ENCODE data around the gene RIC1. TPM values are rescaled to one million over a fixed set of nuclear protein-coding genes. Genes with fewer than 3 reads are reported as not detected.

The RIC1 gene
- total and polyA plus RNA-seq, 9 of the 15 experiments (the other 6 are each of a cell fraction or from before 2014, with no cell fraction given): 3.2 to 25.8 (median 15.0) TPM

DNA sequence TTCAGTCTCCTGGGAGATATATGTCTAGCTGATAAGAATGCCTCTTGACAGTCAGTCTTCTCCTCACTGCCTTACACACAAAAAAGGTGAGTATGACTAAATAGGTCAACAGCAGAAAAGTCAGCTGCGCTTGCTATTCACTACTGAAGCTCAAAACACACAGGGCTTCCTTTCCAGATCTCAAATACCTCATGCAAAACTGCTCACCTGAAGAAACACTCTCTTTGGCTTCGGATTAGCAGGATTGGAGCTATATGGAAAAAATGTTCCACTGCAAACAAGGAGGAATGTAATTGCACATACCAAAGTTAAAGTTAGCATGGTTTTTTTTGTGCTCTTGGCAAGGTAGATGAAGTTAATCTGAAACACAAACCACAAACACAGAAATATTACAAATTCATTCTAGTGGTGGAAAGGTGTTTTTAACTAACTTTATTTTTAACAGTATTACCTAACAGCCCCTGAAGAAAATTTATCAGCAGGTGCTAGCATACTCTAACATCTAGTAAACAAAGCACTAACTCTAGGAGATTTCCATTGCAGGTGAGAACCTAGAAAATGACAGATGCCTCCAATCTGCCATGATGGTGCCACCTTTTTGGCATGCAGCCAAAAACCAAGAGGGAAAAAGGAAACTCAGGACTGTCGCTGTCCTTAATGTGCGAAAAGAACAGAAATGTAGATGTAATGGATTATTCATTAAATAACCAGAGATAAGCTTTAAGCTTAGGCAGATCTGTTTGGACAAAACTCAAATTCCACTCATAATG lies 172.2 kb downstream of the RIC1 start:
- H3K9me3 ChIP-seq (replicated peaks; ENCODE audit: control insufficient read depth, insufficient read depth, low read depth, low read length): no peaks in the 10 kb centered on the region
- CTCF ChIA-PET (ENCODE audit: low intra/inter-chr PET ratio): no interaction called here
- no peak for DNase-seq (ENCODE audit: extremely low read depth in 1 of 4, low spot score in 3 of 4)
- no peaks in the 10 kb centered on the region for H3K4me1 ChIP-seq (replicated peaks in 1 of 2; ENCODE audit: control insufficient read depth in 2 of 2, insufficient read depth in 2 of 2, low read length in 2 of 2)
- peaks cover 53% of the 10 kb centered on the region; the same call in 2 of the 3 replicates for H3K36me3 ChIP-seq (ENCODE audit: control insufficient read depth, insufficient read depth, low read length)
- no peak overlapping the region for H3K4me2 ChIP-seq (ENCODE audit: insufficient read depth, low read length)
- 85% methylated on average over 4 of the region's 4 CpGs for WGBS (ENCODE audit: insufficient coverage, low coverage, missing lambda C conversion rate)
- no peak overlapping the region for H3K27ac ChIP-seq (ENCODE audit: extremely low read depth, low read depth, low read length)
- POLR2A ChIA-PET: interaction anchor here (0.6 kb wide), 1 partner anchor 87 kb away, joined by 3 read pairs; no protein-coding TSS in a partner anchor
- H3K9me1 ChIP-seq (ENCODE audit: control insufficient read depth, insufficient read depth, low read length): no peaks in the 10 kb centered on the region
- BruUV-seq (replicated peaks): no TSS peak
- H2AFZ ChIP-seq (ENCODE audit: low read depth, low read length): no peak overlapping the region
- in situ Hi-C loops (cut with MboI): no loop called here
- no peaks in the 10 kb centered on the region for H3K27me3 ChIP-seq (ENCODE audit: control insufficient read depth in 2 of 2, insufficient read depth in 2 of 2, low read length in 2 of 2)
- H3K4me3 ChIP-seq: no peak overlapping the region
- H4K20me1 ChIP-seq (replicated peaks; ENCODE audit: control insufficient read depth, insufficient read depth, low read length): no peaks in the 10 kb centered on the region
- no peak for ATAC-seq
- FAIRE-seq: no peak
- intact Hi-C loops (cut with micrococcal nuclease): no loop called here
- no peaks in the 10 kb centered on the region for H3K79me2 ChIP-seq (ENCODE audit: control insufficient read depth, insufficient read depth, low read length)
- TF ChIP-seq SMAD1 (IDR thresholded peaks at IDR 0.05; ENCODE audit: low read depth, low read length, partially characterized antibody): peak; percentile 34
- TF ChIP-seq NFIC (IDR thresholded peaks at IDR 0.05): peak; percentile 98
- no peak for TF ChIP-seq ZNF23 (CRISPR knock-in tag; IDR thresholded peaks at IDR 0.05)
- TF ChIP-seq NFIX (CRISPR knock-in tag; IDR thresholded peaks at IDR 0.05; ENCODE audit: low read depth): peak; percentile 93
- no peak overlapping the region for H3K9ac ChIP-seq (ENCODE audit: insufficient read depth in 1 of 2, low read depth in 2 of 2, low read length in 2 of 2)

DNA sequence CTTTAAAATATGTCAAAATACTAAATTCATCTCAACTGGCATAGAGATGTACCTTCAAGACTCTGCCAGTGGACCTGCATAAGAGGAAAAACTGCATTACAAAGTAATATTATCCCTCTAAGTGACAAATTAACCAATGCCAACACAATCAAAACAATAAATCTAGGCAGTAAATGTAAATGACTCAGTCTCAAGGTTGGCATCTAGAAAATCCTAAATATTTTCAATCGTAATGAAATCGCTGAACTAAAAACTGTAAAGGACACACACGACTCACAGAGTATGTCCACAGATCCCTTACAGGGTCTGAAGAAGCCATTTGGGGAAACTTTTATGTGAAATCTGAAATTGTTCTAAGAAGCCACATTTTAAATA lies 172.8 kb downstream of the RIC1 start:
- Histone ChIP-seq H3K27ac (ENCODE audit: extremely low read depth, low read depth, low read length) (no peak overlapping the region), H3K27me3 (ENCODE audit: control insufficient read depth in 2 of 2, insufficient read depth in 2 of 2, low read length in 2 of 2) (no peaks in the 10 kb centered on the region), H2AFZ (ENCODE audit: low read depth, low read length) (no peak overlapping the region), H3K9me1 (ENCODE audit: control insufficient read depth, insufficient read depth, low read length) (no peaks in the 10 kb centered on the region), H3K9ac (ENCODE audit: insufficient read depth in 1 of 2, low read depth in 2 of 2, low read length in 2 of 2) (no peak overlapping the region), H4K20me1 (replicated peaks; ENCODE audit: control insufficient read depth, insufficient read depth, low read length) (no peaks in the 10 kb centered on the region), H3K4me1 (replicated peaks in 1 of 2; ENCODE audit: control insufficient read depth in 2 of 2, insufficient read depth in 2 of 2, low read length in 2 of 2) (no peaks in the 10 kb centered on the region), H3K79me2 (ENCODE audit: control insufficient read depth, insufficient read depth, low read length) (no peaks in the 10 kb centered on the region), H3K4me3 (no peak overlapping the region), H3K4me2 (ENCODE audit: insufficient read depth, low read length) (no peak overlapping the region), H3K36me3 (ENCODE audit: control insufficient read depth, insufficient read depth, low read length) (peaks cover 49% of the 10 kb centered on the region; the same call in 2 of the 3 replicates), H3K9me3 (replicated peaks; ENCODE audit: control insufficient read depth, insufficient read depth, low read depth, low read length) (no peaks in the 10 kb centered on the region)
- WGBS (ENCODE audit: insufficient coverage, low coverage, missing lambda C conversion rate): 79% methylated on average over 3 of the region's 3 CpGs
- BruUV-seq (replicated peaks): no TSS peak
- ChIA-PET POLR2A (no interaction called here), CTCF (ENCODE audit: low intra/inter-chr PET ratio) (no interaction called here)
- intact Hi-C loops (cut with micrococcal nuclease): no loop called here
- ATAC-seq (no peak), DNase-seq (ENCODE audit: extremely low read depth in 1 of 4, low spot score in 3 of 4) (no peak), FAIRE-seq (no peak)
- in situ Hi-C loops (cut with MboI): no loop called here
- TF ChIP-seq ETV5 (CRISPR knock-in tag; IDR thresholded peaks at IDR 0.05; ENCODE audit: low read depth) (no peak), EZH2 (IDR thresholded peaks at IDR 0.05; ENCODE audit: borderline replicate concordance, low read depth, low read length) (no peak), ZKSCAN1 (IDR thresholded peaks at IDR 0.05; ENCODE audit: low read depth, low read length) (no peak), TRIM24 (IDR thresholded peaks at IDR 0.05) (no peak), FOS (IDR thresholded peaks at IDR 0.05; ENCODE audit: extremely low read depth, insufficient read length) (no peak), POLR3A (IDR thresholded peaks at IDR 0.05; ENCODE audit: borderline replicate concordance, extremely low read depth, insufficient read depth, insufficient read length) (no peak), ILK (tag; IDR thresholded peaks at IDR 0.05; ENCODE audit: borderline replicate concordance, low read depth) (no peak), MCM3 (IDR thresholded peaks at IDR 0.05) (no peak), EHMT2 (IDR thresholded peaks at IDR 0.05) (no peak), BCL6 (CRISPR knock-in tag; IDR thresholded peaks at IDR 0.05) (no peak)
- TF ChIP-seq, protein P1, sequence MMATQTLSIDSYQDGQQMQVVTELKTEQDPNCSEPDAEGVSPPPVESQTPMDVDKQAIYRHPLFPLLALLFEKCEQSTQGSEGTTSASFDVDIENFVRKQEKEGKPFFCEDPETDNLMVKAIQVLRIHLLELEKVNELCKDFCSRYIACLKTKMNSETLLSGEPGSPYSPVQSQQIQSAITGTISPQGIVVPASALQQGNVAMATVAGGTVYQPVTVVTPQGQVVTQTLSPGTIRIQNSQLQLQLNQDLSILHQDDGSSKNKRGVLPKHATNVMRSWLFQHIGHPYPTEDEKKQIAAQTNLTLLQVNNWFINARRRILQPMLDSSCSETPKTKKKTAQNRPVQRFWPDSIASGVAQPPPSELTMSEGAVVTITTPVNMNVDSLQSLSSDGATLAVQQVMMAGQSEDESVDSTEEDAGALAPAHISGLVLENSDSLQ (IDR thresholded peaks at IDR 0.05): no peak
- TF ChIP-seq, protein P2, sequence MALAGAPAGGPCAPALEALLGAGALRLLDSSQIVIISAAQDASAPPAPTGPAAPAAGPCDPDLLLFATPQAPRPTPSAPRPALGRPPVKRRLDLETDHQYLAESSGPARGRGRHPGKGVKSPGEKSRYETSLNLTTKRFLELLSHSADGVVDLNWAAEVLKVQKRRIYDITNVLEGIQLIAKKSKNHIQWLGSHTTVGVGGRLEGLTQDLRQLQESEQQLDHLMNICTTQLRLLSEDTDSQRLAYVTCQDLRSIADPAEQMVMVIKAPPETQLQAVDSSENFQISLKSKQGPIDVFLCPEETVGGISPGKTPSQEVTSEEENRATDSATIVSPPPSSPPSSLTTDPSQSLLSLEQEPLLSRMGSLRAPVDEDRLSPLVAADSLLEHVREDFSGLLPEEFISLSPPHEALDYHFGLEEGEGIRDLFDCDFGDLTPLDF (CRISPR knock-in tag; IDR thresholded peaks at IDR 0.05): no peak
